Caco-2 (cell line): ENCODE data around the gene ILRUN. TPM values are rescaled to one million over a fixed set of nuclear protein-coding genes. Genes with fewer than 3 reads are reported as not detected.
"Not testable (repeated sequence)": the region's sequence is repeated elsewhere in the genome, so short reads cannot be mapped to it uniquely, and the experiment has no call there.

Experiments used
- BruUV-seq: library from RNA; stranded (reverse); fragments of 400-500 nt; replicated peaks from 2 replicates; lab custom pipeline; 2021; lab: Mats Ljungman, UMichigan
- CTCF ChIA-PET: fragments of 300-600 bp; sonication (Branson Sonifier 250); formaldehyde crosslinking; loops from one replicate; lab custom pipeline; 2022; ENCODE audit warnings: antibody characterized with exemption; lab: Charles Lee
- POLR2A ChIA-PET: fragments of 300-600 bp; sonication (Branson Sonifier 250); formaldehyde crosslinking; loops from one replicate; lab custom pipeline; 2022; ENCODE audit warnings: antibody characterized with exemption; lab: Charles Lee
- DNase-seq, 2 experiments: peaks; one replicate each; pipeline versions ENCODE4 v3.0.0 to v3.0.0-alpha.2; 2020 to 2022
- H3K27me3 ChIP-seq: replicated peaks from 2 replicates; pipeline ENCODE4 v1.6.0; 2011; ENCODE audit warnings: low read length; ENCODE audit not compliant: control insufficient read depth, insufficient read depth
- H3K36me3 ChIP-seq: 2 replicates; pipeline ENCODE4 v1.5.1; 2011; ENCODE audit warnings: low read length; ENCODE audit not compliant: control insufficient read depth, insufficient read depth
- H3K4me1 ChIP-seq: fragments of 250-450 bp; sonication (Bioruptor Pico); 2 replicates; pipeline ENCODE4 v1.5.1; 2020; ENCODE audit warnings: mild to moderate bottlenecking
- H3K4me3 ChIP-seq: 2 replicates; pipeline ENCODE4 v1.5.1; 2011; ENCODE audit warnings: low read depth, mild to moderate bottlenecking, control low read depth, low read length
- H3K9me3 ChIP-seq: fragments of 250-450 bp; sonication (Bioruptor Pico); 2 replicates; pipeline ENCODE4 v1.5.1; 2020; ENCODE audit warnings: mild to moderate bottlenecking, moderate library complexity
- H3K27ac Mint-ChIP-seq: one replicate; pipeline ENCODE4 v1.8.0; 2022; ENCODE audit warnings: mixed read lengths; ENCODE audit not compliant: unreplicated experiment
- H3K27me3 Mint-ChIP-seq: one replicate; pipeline ENCODE4 v1.8.0; 2022; ENCODE audit warnings: mixed read lengths; ENCODE audit not compliant: insufficient read depth, unreplicated experiment
- H3K36me3 Mint-ChIP-seq: one replicate; pipeline ENCODE4 v1.8.0; 2022; ENCODE audit warnings: mild to moderate bottlenecking, mixed read lengths; ENCODE audit not compliant: insufficient read depth, unreplicated experiment
- H3K4me1 Mint-ChIP-seq: one replicate; pipeline ENCODE4 v1.8.0; 2022; ENCODE audit warnings: low read depth, mixed read lengths; ENCODE audit not compliant: unreplicated experiment
- H3K4me3 Mint-ChIP-seq: one replicate; pipeline ENCODE4 v1.8.0; 2022; ENCODE audit warnings: mild to moderate bottlenecking, moderate library complexity, mixed read lengths; ENCODE audit not compliant: unreplicated experiment
- H3K9me3 Mint-ChIP-seq: one replicate; pipeline ENCODE4 v1.8.0; 2022; ENCODE audit warnings: mixed read lengths; ENCODE audit not compliant: unreplicated experiment
- CTCF ChIP-seq, 2 experiments: fragments of 200-600 bp in 1 of 2; IDR thresholded peaks; 1 replicate in 1 of 2; 2 replicates in 1 of 2; pipeline versions ENCODE4 v1.5.1 to v1.8.0; 2011 to 2022; ENCODE audit warnings: antibody characterized with exemption in 1 of 2, control low read depth in 1 of 2, inconsistent platforms in 1 of 2, low read depth in 1 of 2, low read length in 1 of 2, mild to moderate bottlenecking in 1 of 2, moderate library complexity in 1 of 2; ENCODE audit not compliant: insufficient read depth in 1 of 2, severe bottlenecking in 1 of 2, unreplicated experiment in 1 of 2
- intact Hi-C: fragments of 100-400 bp; cut with micrococcal nuclease; formaldehyde crosslinking; loops from one replicate; pipeline ENCODE4 v1.10.0; 2022; ENCODE audit not compliant: unreplicated experiment
- total RNA-seq: library from RNA; stranded (reverse); gene quantifications from 2 replicates; pipeline ENCODE4 v1.2.3, GENCODE V29; 2022

ILRUN gene
- total RNA-seq, 1 experiment from 2014 or later, result 95.9 TPM

GRCh38 chr6:34723203-34723602 lies 26.6 kb upstream of the ILRUN start:
- Histone ChIP-seq H3K4me3 (no peak overlapping the region), H3K9me3 (no peaks in the 10 kb centered on the region), H3K4me1 (peaks cover 29% of the 10 kb centered on the region), H3K27me3 (no peaks in the 10 kb centered on the region), H3K36me3 (no peaks in the 10 kb centered on the region)
- no peak for TF ChIP-seq CTCF (IDR thresholded peaks at IDR 0.05; ENCODE audit: insufficient read depth in 1 of 2, low read depth in 1 of 2, low read length in 1 of 2, severe bottlenecking in 1 of 2, unreplicated experiment in 1 of 2)
- BruUV-seq, result no TSS peak
- ChIA-PET CTCF (no interaction called here), POLR2A (no interaction called here)
- peaks cover 17% of the 10 kb centered on the region for H3K4me1 Mint-ChIP-seq
- no peak overlapping the region for H3K4me3 Mint-ChIP-seq
- intact Hi-C loops, result loop anchor here (2.0 kb wide), 1 partner anchor 34 kb away; the partner anchor contains the start of gene SNRPC
- peaks cover 7% of the 10 kb centered on the region for H3K36me3 Mint-ChIP-seq
- H3K27ac Mint-ChIP-seq, result peak overlapping the region; percentile 58
- no peaks in the 10 kb centered on the region for H3K27me3 Mint-ChIP-seq
- no peak for DNase-seq
- H3K9me3 Mint-ChIP-seq, result no peaks in the 10 kb centered on the region

- H3K27ac Mint-ChIP-seq, result peak overlapping the region; percentile 58
- CTCF ChIA-PET, result no interaction called here
- no peak for TF ChIP-seq CTCF (IDR thresholded peaks at IDR 0.05; ENCODE audit: insufficient read depth in 1 of 2, low read depth in 1 of 2, low read length in 1 of 2, severe bottlenecking in 1 of 2, unreplicated experiment in 1 of 2)
Measured at GRCh38 chr6:34722451-34722850, 25.9 kb upstream of the ILRUN start.

DNA sequence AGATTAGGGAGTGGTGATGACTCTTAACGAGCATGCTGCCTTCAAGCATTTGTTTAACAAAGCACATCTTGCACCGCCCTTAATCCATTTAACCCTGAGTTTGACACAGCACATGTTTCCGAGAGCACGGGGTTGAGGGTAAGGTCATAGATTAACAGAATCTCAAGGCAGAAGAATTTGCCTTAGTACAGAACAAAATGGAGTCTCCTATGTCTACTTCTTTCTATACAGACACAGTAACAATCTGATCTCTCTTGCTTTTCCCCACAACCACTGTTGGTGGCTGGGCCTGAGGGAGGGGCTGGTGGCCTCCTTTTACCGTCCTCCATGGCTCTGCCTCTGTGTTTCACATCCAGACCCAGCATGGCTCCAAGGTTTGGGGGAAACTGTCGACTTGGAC lies 23.6 kb upstream of the ILRUN start:
- H3K27me3 Mint-ChIP-seq, CTCF ChIA-PET, intact Hi-C loops, POLR2A ChIA-PET, H3K9me3 ChIP-seq, H3K36me3 Mint-ChIP-seq, H3K9me3 Mint-ChIP-seq, H3K27me3 ChIP-seq, H3K36me3 ChIP-seq, H3K4me3 ChIP-seq: not testable (repeated sequence)
- BruUV-seq, result TSS peak; percentile 98
- Mint-ChIP-seq H3K4me3 (peak overlapping the region; percentile 72), H3K27ac (peak overlapping the region; percentile 99), H3K4me1 (peaks cover 24% of the 10 kb centered on the region)
- peaks cover 31% of the 10 kb centered on the region for H3K4me1 ChIP-seq
- peak; percentile 56 to 59 for DNase-seq

More at GRCh38 chr6:34722451-34722850, 25.9 kb upstream of the ILRUN start:
- POLR2A ChIA-PET, result no interaction called here
- Histone ChIP-seq H3K36me3 (no peaks in the 10 kb centered on the region), H3K4me1 (peaks cover 31% of the 10 kb centered on the region), H3K27me3 (no peaks in the 10 kb centered on the region), H3K9me3 (no peaks in the 10 kb centered on the region), H3K4me3 (no peak overlapping the region)
- no peaks in the 10 kb centered on the region for H3K9me3 Mint-ChIP-seq
- H3K4me1 Mint-ChIP-seq, result peaks cover 22% of the 10 kb centered on the region
- intact Hi-C loops, result loop anchor here (2.0 kb wide), 1 partner anchor 34 kb away; the partner anchor contains the start of gene SNRPC
- DNase-seq, result no peak
- H3K4me3 Mint-ChIP-seq, result no peak overlapping the region
- peaks cover 7% of the 10 kb centered on the region for H3K36me3 Mint-ChIP-seq
- BruUV-seq, result no TSS peak
- H3K27me3 Mint-ChIP-seq, result no peaks in the 10 kb centered on the region

DNA sequence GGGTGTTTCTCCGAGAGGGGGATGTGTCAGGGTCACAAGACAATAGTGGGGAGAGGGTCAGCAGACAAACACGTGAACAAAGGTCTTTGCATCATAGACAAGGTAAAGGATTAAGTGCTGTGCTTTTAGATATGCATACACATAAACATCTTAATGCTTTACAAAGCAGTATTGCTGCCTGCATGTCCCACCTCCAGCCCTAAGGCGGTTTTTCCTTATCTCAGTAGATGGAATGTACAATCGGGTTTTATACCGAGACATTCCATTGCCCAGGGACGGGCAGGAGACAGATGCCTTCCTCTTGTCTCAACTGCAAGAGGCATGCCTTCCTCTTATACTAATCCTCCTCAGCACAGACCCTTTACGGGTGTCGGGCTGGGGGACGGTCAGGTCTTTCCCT lies 23.1 kb upstream of the ILRUN start:
- H3K27me3 Mint-ChIP-seq, H3K9me3 Mint-ChIP-seq, BruUV-seq, H3K36me3 Mint-ChIP-seq, CTCF ChIA-PET, H3K4me3 ChIP-seq, intact Hi-C loops, H3K36me3 ChIP-seq, POLR2A ChIA-PET, H3K27me3 ChIP-seq, H3K9me3 ChIP-seq: not testable (repeated sequence)
- peak overlapping the region; percentile 72 for H3K4me3 Mint-ChIP-seq
- H3K27ac Mint-ChIP-seq, result peak overlapping the region; percentile 99
- H3K4me1 Mint-ChIP-seq, result peaks cover 24% of the 10 kb centered on the region
- DNase-seq, result peak; percentile 79 to 80
- peaks cover 31% of the 10 kb centered on the region for H3K4me1 ChIP-seq
